Testis (tissue), 2 donors: ENCODE data around the gene ABHD5.

Source experiments
- CTCF ChIP-seq, 3 experiments: fragments of 450-650 bp in 2 of 3; fragments of 200-600 bp in 1 of 3; sonication (generic) in 1 of 3; IDR thresholded peaks; one replicate each; pipeline ENCODE4 v1.5.1; 2016 to 2019; ENCODE audit warnings: antibody characterized with exemption in 3 of 3, mild to moderate bottlenecking in 2 of 3, moderate library complexity in 1 of 3
- POLR2A ChIP-seq: fragments of 450-650 bp; IDR thresholded peaks from one replicate; pipeline ENCODE4 v1.6.1; 2017; ENCODE audit warnings: antibody characterized with exemption, mild to moderate bottlenecking, moderate library complexity

- no peak for TF ChIP-seq CTCF (IDR thresholded peaks at IDR 0.05)
- no peak for TF ChIP-seq POLR2A
Measured at GRCh38 chr3:43765521-43765971, 74.8 kb downstream of the ABHD5 start.
